Measurements from ENCODE around the gene LLPH.

LLPH gene

DNA sequence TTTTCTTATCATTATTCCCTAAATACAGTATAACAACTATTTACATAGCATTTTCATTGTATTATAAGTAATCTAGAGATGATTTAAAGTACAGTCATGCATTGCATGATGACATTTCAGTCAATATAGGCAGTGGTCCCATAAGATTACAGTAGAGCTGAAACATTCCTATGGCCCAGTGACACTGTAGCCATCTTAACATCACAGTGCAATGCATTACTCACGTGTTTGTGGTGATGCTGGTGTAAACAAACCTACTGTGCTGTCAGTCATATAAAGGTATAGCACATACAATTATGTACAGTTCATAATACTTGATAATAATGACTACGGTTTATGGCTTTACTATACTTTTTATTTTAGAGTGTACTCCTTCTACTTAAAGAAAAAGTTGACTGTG lies 13.3 kb downstream of the LLPH start:
- DNase-seq (ENCODE audit: low read depth) = no peak
- TF ChIP-seq CTCF (IDR thresholded peaks at IDR 0.05; ENCODE audit: low read depth, low read length, missing control alignments) = no peak
- no peak overlapping the region for H3K4me3 ChIP-seq (ENCODE audit: low read depth, low read length)

DNA sequence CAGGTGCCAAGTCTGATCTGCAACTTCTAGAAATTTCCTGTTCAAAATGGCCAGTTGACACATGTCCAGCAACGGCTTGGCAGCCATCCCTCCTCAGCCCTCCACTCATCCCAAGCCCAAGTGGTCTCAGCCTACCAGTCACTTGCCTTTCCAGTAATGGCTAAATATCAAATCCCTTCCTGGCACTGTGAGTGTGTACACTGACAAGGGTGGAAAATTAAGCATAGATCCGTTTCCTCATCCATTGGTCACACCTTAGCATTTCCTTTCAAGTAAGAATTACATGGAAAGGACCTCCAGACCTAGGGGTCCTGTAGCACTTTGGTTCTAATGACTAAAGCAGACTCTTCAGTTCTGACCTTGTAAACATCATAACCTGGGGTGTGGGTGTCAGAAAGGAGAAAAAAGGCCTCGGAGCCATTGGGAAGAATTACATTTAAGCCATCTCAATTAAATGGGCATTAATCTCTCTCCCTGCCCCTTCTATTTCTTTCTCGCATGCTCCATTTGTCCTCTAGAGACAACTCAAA lies 15.4 kb downstream of the LLPH start:
- no peak for DNase-seq (ENCODE audit: low read depth)
- no peak overlapping the region for H3K4me3 ChIP-seq (ENCODE audit: low read depth, low read length)
- TF ChIP-seq CTCF (IDR thresholded peaks at IDR 0.05; ENCODE audit: low read depth, low read length, missing control alignments) = no peak

GRCh38 chr12:66113471-66113870 lies 17.1 kb downstream of the LLPH start:
- no peak for DNase-seq (ENCODE audit: low read depth)
- no peak for TF ChIP-seq CTCF (IDR thresholded peaks at IDR 0.05; ENCODE audit: low read depth, low read length, missing control alignments)

GRCh38 chr12:66111605-66112004 lies 18.9 kb downstream of the LLPH start:
- no peak overlapping the region for H3K4me3 ChIP-seq (ENCODE audit: low read depth, low read length)
- DNase-seq (ENCODE audit: low read depth) = no peak
- TF ChIP-seq CTCF (IDR thresholded peaks at IDR 0.05; ENCODE audit: low read depth, low read length, missing control alignments) = no peak

More at GRCh38 chr12:66113471-66113870, 17.1 kb downstream of the LLPH start:
- H3K4me3 ChIP-seq (ENCODE audit: low read depth, low read length) = no peak overlapping the region

DNA sequence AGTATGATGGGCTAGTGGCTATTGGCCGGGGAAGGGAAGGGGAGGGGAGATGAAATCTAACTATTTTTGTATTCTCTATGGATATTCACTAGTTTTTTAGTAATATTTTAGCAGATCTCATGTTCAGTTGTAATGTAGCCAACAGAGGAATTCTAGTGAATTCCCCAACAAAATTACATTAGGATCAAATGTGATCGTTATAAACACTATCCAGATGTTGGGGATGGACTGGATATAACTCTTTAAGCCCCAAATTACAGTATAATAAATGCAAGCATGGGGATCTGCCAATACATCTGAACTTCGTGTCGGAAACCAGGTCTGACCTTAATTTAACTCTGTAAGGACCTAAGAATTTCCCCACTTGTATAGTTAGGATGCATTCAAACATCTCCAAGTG lies 21.5 kb downstream of the LLPH start:
- no peak overlapping the region for H3K4me3 ChIP-seq (ENCODE audit: low read depth, low read length)
- DNase-seq (ENCODE audit: low read depth) = no peak
- TF ChIP-seq CTCF (IDR thresholded peaks at IDR 0.05; ENCODE audit: low read depth, low read length, missing control alignments) = no peak

DNA sequence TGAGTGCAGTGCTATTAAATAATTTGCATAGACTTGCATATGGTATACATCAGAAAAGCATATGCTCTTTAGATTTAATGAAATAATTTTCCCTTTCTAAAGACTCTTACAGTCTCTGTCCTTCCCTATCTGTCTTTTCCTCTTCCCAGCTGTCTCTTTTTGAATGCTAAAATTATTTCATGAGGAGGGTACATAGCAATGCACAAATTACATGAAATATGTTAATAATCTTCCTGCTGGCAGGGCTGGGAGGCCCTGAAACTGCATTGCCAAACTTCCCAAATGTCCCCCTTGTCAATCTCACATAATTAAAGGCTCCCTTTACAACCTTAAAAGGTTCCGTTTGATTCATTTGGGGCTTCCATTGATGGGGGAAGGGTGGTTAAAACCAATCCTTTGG lies 22.2 kb downstream of the LLPH start:
- DNase-seq (ENCODE audit: low read depth) = no peak
- no peak for TF ChIP-seq CTCF (IDR thresholded peaks at IDR 0.05; ENCODE audit: low read depth, low read length, missing control alignments)
- no peak overlapping the region for H3K4me3 ChIP-seq (ENCODE audit: low read depth, low read length)

DNA sequence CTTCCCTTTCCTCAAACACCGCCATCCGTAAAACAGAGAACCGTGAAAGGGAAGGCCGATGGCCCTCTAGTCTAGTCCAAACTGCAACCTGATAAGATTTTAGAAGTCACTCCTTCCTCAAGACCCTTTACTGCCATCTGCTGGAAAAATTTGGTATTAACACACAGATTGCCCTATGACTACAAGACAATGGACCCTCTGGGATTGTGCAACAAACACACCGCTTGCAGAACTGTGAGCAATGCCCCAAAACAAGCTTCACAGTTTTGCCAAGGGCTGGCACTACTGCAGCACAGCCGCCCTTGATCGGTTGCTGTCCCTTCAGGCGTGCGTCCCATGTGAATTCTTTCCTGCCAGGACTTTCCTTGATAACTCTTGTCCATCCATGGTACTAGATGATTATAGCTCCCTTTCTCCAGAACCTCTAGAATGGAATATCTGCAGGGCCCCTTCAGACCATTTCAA lies 23.1 kb downstream of the LLPH start:
- H3K4me3 ChIP-seq (ENCODE audit: low read depth, low read length) = no peak overlapping the region
- DNase-seq (ENCODE audit: low read depth) = peak; percentile 65
- peak; percentile 77 for TF ChIP-seq CTCF (IDR thresholded peaks at IDR 0.05; ENCODE audit: low read depth, low read length, missing control alignments)

Data from GM12864 (cell line).